ENCODE measurements around the gene FUT6. TPM values are rescaled to one million over a fixed set of nuclear protein-coding genes. Genes with fewer than 3 reads are reported as not detected.
A peak's percentile ranks its signal among the peaks of the same experiment; 100 is the strongest.

The FUT6 gene
- total RNA-seq, 1 experiment from 2014 or later = not detected

- Mint-ChIP-seq H3K4me3 (ENCODE audit: unreplicated experiment) (no peak overlapping the region), H3K9me3 (ENCODE audit: unreplicated experiment) (no peaks in the 10 kb centered on the region), H3K27ac (ENCODE audit: low read depth, unreplicated experiment) (no peak overlapping the region), H3K27me3 (ENCODE audit: insufficient read depth, unreplicated experiment) (peaks cover 39% of the 10 kb centered on the region), H3K4me1 (ENCODE audit: insufficient read depth, unreplicated experiment) (peaks cover 8% of the 10 kb centered on the region), H3K36me3 (ENCODE audit: insufficient read depth, unreplicated experiment) (no peaks in the 10 kb centered on the region)
- ChIA-PET CTCF (interaction anchor here (1.5 kb wide), 1 partner anchor 10 kb away, joined by 3 read pairs; the partner anchor contains the start of gene NRTN), POLR2A (no interaction called here)
- BruUV-seq (replicated peaks) = no TSS peak
- TF ChIP-seq, protein P1, sequence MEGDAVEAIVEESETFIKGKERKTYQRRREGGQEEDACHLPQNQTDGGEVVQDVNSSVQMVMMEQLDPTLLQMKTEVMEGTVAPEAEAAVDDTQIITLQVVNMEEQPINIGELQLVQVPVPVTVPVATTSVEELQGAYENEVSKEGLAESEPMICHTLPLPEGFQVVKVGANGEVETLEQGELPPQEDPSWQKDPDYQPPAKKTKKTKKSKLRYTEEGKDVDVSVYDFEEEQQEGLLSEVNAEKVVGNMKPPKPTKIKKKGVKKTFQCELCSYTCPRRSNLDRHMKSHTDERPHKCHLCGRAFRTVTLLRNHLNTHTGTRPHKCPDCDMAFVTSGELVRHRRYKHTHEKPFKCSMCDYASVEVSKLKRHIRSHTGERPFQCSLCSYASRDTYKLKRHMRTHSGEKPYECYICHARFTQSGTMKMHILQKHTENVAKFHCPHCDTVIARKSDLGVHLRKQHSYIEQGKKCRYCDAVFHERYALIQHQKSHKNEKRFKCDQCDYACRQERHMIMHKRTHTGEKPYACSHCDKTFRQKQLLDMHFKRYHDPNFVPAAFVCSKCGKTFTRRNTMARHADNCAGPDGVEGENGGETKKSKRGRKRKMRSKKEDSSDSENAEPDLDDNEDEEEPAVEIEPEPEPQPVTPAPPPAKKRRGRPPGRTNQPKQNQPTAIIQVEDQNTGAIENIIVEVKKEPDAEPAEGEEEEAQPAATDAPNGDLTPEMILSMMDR (IDR thresholded peaks at IDR 0.05; ENCODE audit: unreplicated experiment) = no peak
- intact Hi-C loops (cut with micrococcal nuclease) = no loop called here
- DNase-seq (ENCODE audit: unreplicated experiment) = no peak
Observed at GRCh38 chr19:5814123-5814851, 25.2 kb downstream of the FUT6 start.

- Mint-ChIP-seq H3K27me3 (ENCODE audit: insufficient read depth, unreplicated experiment) (peaks cover 13% of the 10 kb centered on the region), H3K4me3 (ENCODE audit: unreplicated experiment) (no peak overlapping the region), H3K4me1 (ENCODE audit: insufficient read depth, unreplicated experiment) (peaks cover 8% of the 10 kb centered on the region), H3K9me3 (ENCODE audit: unreplicated experiment) (no peaks in the 10 kb centered on the region), H3K27ac (ENCODE audit: low read depth, unreplicated experiment) (no peak overlapping the region), H3K36me3 (ENCODE audit: insufficient read depth, unreplicated experiment) (peaks cover 9% of the 10 kb centered on the region)
- DNase-seq (ENCODE audit: unreplicated experiment) = no peak
- intact Hi-C loops (cut with micrococcal nuclease) = no loop called here
- BruUV-seq (replicated peaks) = no TSS peak
- TF ChIP-seq, protein P1 (IDR thresholded peaks at IDR 0.05; ENCODE audit: unreplicated experiment) = no peak
- POLR2A ChIA-PET = no interaction called here
- CTCF ChIA-PET = no interaction called here
Observed at GRCh38 chr19:5811117-5811516, 28.4 kb downstream of the FUT6 start.

DNA sequence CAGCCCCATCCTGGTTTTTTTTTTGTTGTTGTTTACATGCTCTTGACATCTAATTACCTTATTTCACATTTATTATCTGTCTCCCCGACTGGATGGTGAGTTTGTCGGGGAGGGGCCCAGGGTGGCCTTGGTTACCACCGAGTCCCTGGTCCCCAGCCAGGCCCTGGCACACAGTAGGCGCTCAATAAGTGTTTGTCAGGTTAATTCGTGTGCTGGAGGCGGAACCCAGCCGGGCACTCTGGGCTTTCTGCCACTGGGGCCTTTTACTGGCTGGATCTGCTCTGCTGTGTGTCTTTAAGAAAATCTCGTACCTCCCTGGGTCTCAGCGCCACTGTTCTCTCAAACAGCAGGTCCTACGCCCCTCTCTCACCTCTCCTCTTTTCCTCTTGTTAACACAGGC, 30.0 kb downstream of the FUT6 start:
- H3K27me3 Mint-ChIP-seq (ENCODE audit: insufficient read depth, unreplicated experiment) = no peaks in the 10 kb centered on the region
- TSS peak; percentile 82 for BruUV-seq (replicated peaks)

GRCh38 chr19:5809053-5809452, 30.4 kb downstream of the FUT6 start:
- DNase-seq (ENCODE audit: unreplicated experiment) = peak; percentile 87
- H3K4me3 Mint-ChIP-seq (ENCODE audit: unreplicated experiment) = no peak overlapping the region
- POLR2A ChIA-PET = interaction anchor here (0.7 to 1.6 kb wide), 2 partner anchors 18 to 83 kb away, joined by 3 read pairs; no protein-coding TSS in a partner anchor
- CTCF ChIA-PET = interaction anchor here (0.9 to 4.3 kb wide), 4 partner anchors 11 to 159 kb away, joined by 4 to 25 read pairs (median 6); no protein-coding TSS in a partner anchor
- no TSS peak for BruUV-seq (replicated peaks)
- no peaks in the 10 kb centered on the region for H3K4me1 Mint-ChIP-seq (ENCODE audit: insufficient read depth, unreplicated experiment)
- peaks cover 9% of the 10 kb centered on the region for H3K36me3 Mint-ChIP-seq (ENCODE audit: insufficient read depth, unreplicated experiment)
- no peaks in the 10 kb centered on the region for H3K9me3 Mint-ChIP-seq (ENCODE audit: unreplicated experiment)
- TF ChIP-seq, protein P1 (IDR thresholded peaks at IDR 0.05; ENCODE audit: unreplicated experiment) = no peak
- no peaks in the 10 kb centered on the region for H3K27me3 Mint-ChIP-seq (ENCODE audit: insufficient read depth, unreplicated experiment)
- peak overlapping the region; percentile 66 for H3K27ac Mint-ChIP-seq (ENCODE audit: low read depth, unreplicated experiment)
- intact Hi-C loops (cut with micrococcal nuclease) = loop anchor here (10.0 kb wide), 1 partner anchor 176 kb away; no protein-coding TSS in a partner anchor

More for the DNA sequence above, 30.0 kb downstream of the FUT6 start:
- ChIA-PET POLR2A (interaction anchor here (1.6 kb wide), 1 partner anchor 83 kb away, joined by 3 read pairs; no protein-coding TSS in a partner anchor), CTCF (interaction anchor here (1.4 to 4.3 kb wide), 2 partner anchors 14 to 158 kb away, joined by 4 to 25 read pairs; no protein-coding TSS in a partner anchor)
- no peaks in the 10 kb centered on the region for H3K9me3 Mint-ChIP-seq (ENCODE audit: unreplicated experiment)
- TF ChIP-seq, protein P1 (IDR thresholded peaks at IDR 0.05; ENCODE audit: unreplicated experiment) = no peak
- no peak for DNase-seq (ENCODE audit: unreplicated experiment)
- no peak overlapping the region for H3K4me3 Mint-ChIP-seq (ENCODE audit: unreplicated experiment)
- peak overlapping the region; percentile 66 for H3K27ac Mint-ChIP-seq (ENCODE audit: low read depth, unreplicated experiment)
- intact Hi-C loops (cut with micrococcal nuclease) = loop anchor here (10.0 kb wide), 1 partner anchor 175 kb away; no protein-coding TSS in a partner anchor
- H3K36me3 Mint-ChIP-seq (ENCODE audit: insufficient read depth, unreplicated experiment) = peaks cover 9% of the 10 kb centered on the region
- H3K4me1 Mint-ChIP-seq (ENCODE audit: insufficient read depth, unreplicated experiment) = peaks cover 2% of the 10 kb centered on the region

All from MCF 10A (cell line).